HepG2 (cell line): ENCODE data around the gene HECTD3. TPM values are rescaled to one million over a fixed set of nuclear protein-coding genes. Genes with fewer than 3 reads are reported as not detected.
A peak's percentile ranks its signal among the peaks of the same experiment; 100 is the strongest.

Source experiments
- ATAC-seq: fragments of 200-7000 bp; cut with Tn5 transposase; 3 replicates; pipeline ENCODE4 v1.9.1; 2020; ENCODE audit warnings: mild to moderate bottlenecking, moderate library complexity
- BruUV-seq: library from RNA; stranded (reverse); fragments of 400-500 nt; replicated peaks from 2 replicates; lab custom pipeline; 2021; lab: Mats Ljungman, UMichigan
- CTCF ChIA-PET: fragments of 300-600 bp; formaldehyde crosslinking; extraction: SDS; loops from one replicate; lab custom pipeline; 2021; ENCODE audit warnings: low total read pairs, inconsistent platforms, low intra/inter-chr PET ratio; lab: Yijun Ruan, JAX
- POLR2A ChIA-PET: fragments of 350-600 bp; sonication (Branson Sonifier 250); formaldehyde crosslinking; loops from one replicate; lab custom pipeline; 2020; ENCODE audit warnings: antibody characterized with exemption, inconsistent platforms; lab: Yijun Ruan, JAX
- DNase-seq: peaks from one replicate; pipeline ENCODE4 v3.0.0-alpha.2; 2015; ENCODE audit warnings: low spot score
- FAIRE-seq: peaks from 3 replicates; lab custom pipeline; 2011; peaks lifted over from hg19 to GRCh38; lab: Jason Lieb, UNC
- H2AFZ ChIP-seq: one replicate; pipeline ENCODE4 v1.6.1; 2011; ENCODE audit warnings: low read length, inconsistent platforms
- H3K27ac ChIP-seq: fragments of 300-600 bp; 3 replicates; pipeline ENCODE4 v1.8.0; 2011; ENCODE audit warnings: mixed run types, mild to moderate bottlenecking, mixed read lengths, low read length, inconsistent platforms; ENCODE audit not compliant: insufficient read depth; ENCODE audit errors: extremely low read length
- H3K27me3 ChIP-seq, 2 experiments: fragments of 200-600 bp in 1 of 2; 2 replicates in 1 of 2; 3 replicates in 1 of 2; pipeline versions ENCODE4 v1.6.0 to v1.8.0; 2011; ENCODE audit warnings: low read length in 2 of 2, mild to moderate bottlenecking in 2 of 2, moderate library complexity in 2 of 2, inconsistent platforms in 1 of 2; ENCODE audit not compliant: insufficient read depth in 2 of 2, control insufficient read depth in 1 of 2
- H3K36me3 ChIP-seq, 2 experiments: fragments of 200-600 bp in 1 of 2; replicated peaks in 1 of 2; 2 replicates in 1 of 2; 3 replicates in 1 of 2; pipeline versions ENCODE4 v1.5.1 to v1.8.0; 2011; ENCODE audit warnings: low read length in 2 of 2, inconsistent platforms in 1 of 2; ENCODE audit not compliant: insufficient read depth in 2 of 2, control insufficient read depth in 1 of 2
- H3K4me1 ChIP-seq: 2 replicates; pipeline ENCODE4 v1.5.1; 2012; ENCODE audit warnings: low read length, inconsistent platforms; ENCODE audit not compliant: insufficient read depth
- H3K4me2 ChIP-seq: 2 replicates; pipeline ENCODE4 v1.6.0; 2011; ENCODE audit warnings: low read depth, low read length, inconsistent platforms
- H3K4me3 ChIP-seq, 3 experiments: fragments of 200-600 bp in 1 of 3; sonication (generic), shearing (Covaris generic) in 1 of 3; replicated peaks in 1 of 3; 2 replicates each; pipeline ENCODE4 v1.5.1; 2011 to 2016; ENCODE audit warnings: low read length in 3 of 3, inconsistent platforms in 2 of 3, low read depth in 2 of 3, mild to moderate bottlenecking in 2 of 3, control low read depth in 1 of 3, mixed read lengths in 1 of 3; ENCODE audit not compliant: insufficient read depth in 1 of 3
- H3K79me2 ChIP-seq: one replicate; pipeline ENCODE4 v1.6.1; 2011; ENCODE audit warnings: low read length, inconsistent platforms; ENCODE audit not compliant: insufficient read depth
- H3K9ac ChIP-seq: 2 replicates; pipeline ENCODE4 v1.6.0; 2011; ENCODE audit warnings: mild to moderate bottlenecking, low read depth, low read length, inconsistent platforms; ENCODE audit not compliant: insufficient read depth
- H3K9me3 ChIP-seq: 2 replicates; pipeline ENCODE4 v1.5.1; 2012; ENCODE audit warnings: mild to moderate bottlenecking, low read length
- H4K20me1 ChIP-seq: 2 replicates; pipeline ENCODE4 v1.6.0; 2011; ENCODE audit warnings: inconsistent platforms, mild to moderate bottlenecking, low read length, moderate library complexity; ENCODE audit not compliant: insufficient read depth
- ARNT ChIP-seq: fragments of 450-650 bp; IDR thresholded peaks from 2 replicates; pipeline ENCODE4 v1.6.1; 2017
- RBM22 ChIP-seq: fragments of 200-400 bp; formaldehyde crosslinking; optimal IDR thresholded peaks from 2 replicates; pipeline ENCODE3; 2017; ENCODE audit warnings: mild to moderate bottlenecking, low read length, moderate library complexity
- ZC3H13 ChIP-seq: sonication (generic); formaldehyde crosslinking; IDR thresholded peaks from 2 replicates; pipeline ENCODE4 v1.8.1; 2023; ENCODE audit warnings: mild to moderate bottlenecking, missing genetic modification reagents, moderate library complexity
- ZFP1 ChIP-seq: IDR thresholded peaks from 2 replicates; pipeline ENCODE4 v1.6.1; 2016
- ZNF530 ChIP-seq: sonication (generic); formaldehyde crosslinking; IDR thresholded peaks from 2 replicates; pipeline ENCODE4 v1.5.0; 2020; ENCODE audit warnings: low read depth, mild to moderate bottlenecking, missing genetic modification reagents
- ZNF552 ChIP-seq: sonication (generic); formaldehyde crosslinking; IDR thresholded peaks from 2 replicates; pipeline ENCODE4 v1.9.0; 2022; ENCODE audit warnings: missing genetic modification reagents, mild to moderate bottlenecking, borderline replicate concordance
- ZNF709 ChIP-seq: sonication (generic); formaldehyde crosslinking; IDR thresholded peaks from 2 replicates; pipeline ENCODE4 v1.5.0; 2020; ENCODE audit warnings: mild to moderate bottlenecking, missing genetic modification reagents
- ZNF839 ChIP-seq: sonication (generic); formaldehyde crosslinking; IDR thresholded peaks from 2 replicates; pipeline ENCODE4 v1.4.0; 2020; ENCODE audit warnings: missing genetic modification reagents, mild to moderate bottlenecking, borderline replicate concordance
- WGBS: methylation state at CpG from one replicate; pipeline ENCODE4 v1.1.6; 2017; ENCODE audit warnings: low lambda C conversion rate; 5-methylcytosine and 5-hydroxymethylcytosine counted together
- in situ Hi-C: cut with HindIII; loops from 2 replicates; pipeline ENCODE4 v1.10.0; 2017; ENCODE audit warnings: low pct_unique_long_range_greater_than_20kb; ENCODE audit not compliant: extremely low pct_ligation_motif_present
- intact Hi-C: fragments of 100-400 bp; cut with micrococcal nuclease; formaldehyde crosslinking; loops from one replicate; pipeline ENCODE4 v1.10.0; 2022; ENCODE audit not compliant: unreplicated experiment
- polyA plus RNA-seq, 8 experiments: library from polyadenylated mRNA; depleted of rRNA in 3 of 8; stranded (reverse) in 7 of 8; unstranded in 1 of 8; fragments of >200 nt; fragmentation: Illumina TruSeq in 4 of 8; extraction: Trizol in 4 of 8; gene quantifications; 2 replicates each; pipeline versions ENCODE4 v1.2.1 to v1.2.3, GENCODE V29; 2011 to 2016; ENCODE audit warnings: low read depth in 4 of 8, missing spikeins in 1 of 8, mixed read lengths in 1 of 8; ENCODE audit not compliant: insufficient read depth in 1 of 8
- total RNA-seq, 5 experiments: library from RNA; depleted of rRNA; stranded (reverse); fragments of >200 nt; fragmentation: Illumina TruSeq; extraction: Trizol; gene quantifications; 2 replicates each; pipeline ENCODE4 v1.2.3, GENCODE V29; 2016; ENCODE audit warnings: low read depth in 1 of 5
- TF ChIP-seq, protein P1 (sequence below): IDR thresholded peaks from 2 replicates; pipeline ENCODE4 v1.6.1; 2012; ENCODE audit warnings: low read depth, low read length, improper control_type of control experiment
- TF ChIP-seq, protein P2 (sequence below): IDR thresholded peaks from 2 replicates; pipeline ENCODE4 v1.6.1; 2016; ENCODE audit warnings: control low read depth

HECTD3 gene
- total and polyA plus RNA-seq, 2 of the 13 experiments (the other 11 are each of a cell fraction or from before 2014, with no cell fraction given), result 18.6 to 24.5 TPM

DNA sequence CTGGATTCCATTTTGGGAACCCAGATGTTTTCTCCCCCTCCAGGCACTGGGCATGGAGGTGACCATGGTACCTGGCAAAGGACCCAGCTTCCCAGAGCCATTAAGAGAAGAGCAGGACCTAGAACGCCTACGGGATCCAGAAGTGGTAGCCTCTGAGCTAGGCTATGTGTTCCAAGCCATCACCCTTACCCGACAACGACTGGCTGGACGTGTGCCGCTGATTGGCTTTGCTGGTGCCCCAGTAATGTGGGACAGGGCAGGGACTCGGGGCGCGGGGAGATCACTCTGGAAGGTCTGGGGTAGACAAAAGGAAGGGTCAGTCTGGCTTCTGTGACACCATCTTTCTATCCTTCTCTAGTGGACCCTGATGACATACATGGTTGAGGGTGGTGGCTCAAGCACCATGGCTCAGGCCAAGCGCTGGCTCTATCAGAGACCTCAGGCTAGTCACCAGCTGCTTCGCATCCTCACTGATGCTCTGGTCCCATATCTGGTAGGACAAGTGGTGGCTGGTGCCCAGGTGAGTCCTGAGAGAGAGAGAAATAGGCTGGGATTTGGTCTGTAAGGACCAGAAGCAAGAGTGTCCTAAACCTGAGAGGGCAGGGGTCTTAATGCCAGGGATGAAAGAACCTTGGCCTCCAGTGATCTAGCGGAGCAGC lies 2.6 kb upstream of the HECTD3 start:
- H3K27ac ChIP-seq, result peak overlapping the region; percentile 85
- H3K27me3 ChIP-seq, result no peaks in the 10 kb centered on the region; a peak in 1 of 5 replicates
- no peak for ATAC-seq
- H3K9ac ChIP-seq, result peak overlapping the region; percentile 79; the same call in 1 of the 2 replicates
- in situ Hi-C loops, result loop anchor here (5.0 to 25.0 kb wide), 4 partner anchors 176 to 479 kb away; partner anchors contain the start of genes PTCH2 and TESK2
- no peak overlapping the region for H2AFZ ChIP-seq
- CTCF ChIA-PET, result interaction anchor here (2.1 to 2.2 kb wide), 2 partner anchors 287 to 290 kb away, joined by 12 to 24 read pairs; no protein-coding TSS in a partner anchor
- FAIRE-seq, result no peak
- H3K9me3 ChIP-seq, result no peaks in the 10 kb centered on the region
- intact Hi-C loops, result loop anchor here (1.0 to 5.0 kb wide), 3 partner anchors 176 to 287 kb away; no protein-coding TSS in a partner anchor
- no peak for TF ChIP-seq ZNF839 (CRISPR knock-in tag)
- TF ChIP-seq ZNF530 (CRISPR knock-in tag), result no peak
- TF ChIP-seq, protein P1, sequence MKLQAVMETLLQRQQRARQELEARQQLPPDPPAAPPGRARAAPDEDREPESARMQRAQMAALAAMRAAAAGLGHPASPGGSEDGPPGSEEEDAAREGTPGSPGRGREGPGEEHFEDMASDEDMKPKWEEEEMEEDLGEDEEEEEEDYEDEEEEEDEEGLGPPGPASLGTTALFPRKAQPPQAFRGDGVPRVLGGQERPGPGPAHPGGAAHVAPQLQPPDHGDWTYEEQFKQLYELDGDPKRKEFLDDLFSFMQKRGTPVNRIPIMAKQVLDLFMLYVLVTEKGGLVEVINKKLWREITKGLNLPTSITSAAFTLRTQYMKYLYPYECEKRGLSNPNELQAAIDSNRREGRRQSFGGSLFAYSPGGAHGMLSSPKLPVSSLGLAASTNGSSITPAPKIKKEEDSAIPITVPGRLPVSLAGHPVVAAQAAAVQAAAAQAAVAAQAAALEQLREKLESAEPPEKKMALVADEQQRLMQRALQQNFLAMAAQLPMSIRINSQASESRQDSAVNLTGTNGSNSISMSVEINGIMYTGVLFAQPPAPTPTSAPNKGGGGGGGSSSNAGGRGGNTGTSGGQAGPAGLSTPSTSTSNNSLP, result no peak
- TF ChIP-seq ARNT, result no peak
- TF ChIP-seq RBM22, result peak; percentile 21
- no peak for TF ChIP-seq ZFP1
- 0 out of 2 replicates have a peak, but pooled peaks have one; percentile 33 for TF ChIP-seq ZC3H13 (CRISPR knock-in tag)
- 0 out of 2 replicates have a peak, but pooled peaks have one; percentile 2 for TF ChIP-seq ZNF709 (CRISPR knock-in tag)
- TF ChIP-seq, protein P2, sequence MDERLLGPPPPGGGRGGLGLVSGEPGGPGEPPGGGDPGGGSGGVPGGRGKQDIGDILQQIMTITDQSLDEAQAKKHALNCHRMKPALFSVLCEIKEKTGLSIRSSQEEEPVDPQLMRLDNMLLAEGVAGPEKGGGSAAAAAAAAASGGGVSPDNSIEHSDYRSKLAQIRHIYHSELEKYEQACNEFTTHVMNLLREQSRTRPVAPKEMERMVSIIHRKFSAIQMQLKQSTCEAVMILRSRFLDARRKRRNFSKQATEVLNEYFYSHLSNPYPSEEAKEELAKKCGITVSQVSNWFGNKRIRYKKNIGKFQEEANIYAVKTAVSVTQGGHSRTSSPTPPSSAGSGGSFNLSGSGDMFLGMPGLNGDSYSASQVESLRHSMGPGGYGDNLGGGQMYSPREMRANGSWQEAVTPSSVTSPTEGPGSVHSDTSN, result no peak
- no peak for TF ChIP-seq ZNF552
- TF ChIP-seq, all 625 proteins: peak for 3
- BruUV-seq, result no TSS peak
- peaks cover 26% of the 10 kb centered on the region for H3K79me2 ChIP-seq
- no peaks in the 10 kb centered on the region for H4K20me1 ChIP-seq
- H3K4me3 ChIP-seq, result peak overlapping the region in 1 of 3 experiments; percentile 95; a peak in 2 of 6 replicates
- peaks cover 32% of the 10 kb centered on the region for H3K4me1 ChIP-seq
- no peak for DNase-seq
- whole genome bisulfite sequencing, result 89% methylated on average over 11 of the region's 12 CpGs
- peaks cover 2 to 23% of the 10 kb centered on the region in 2 experiments; a peak in 3 of 5 replicates for H3K36me3 ChIP-seq
- peak overlapping the region; percentile 99 for H3K4me2 ChIP-seq
- POLR2A ChIA-PET, result interaction anchor here (0.5 to 10.4 kb wide), 9 partner anchors 25 to 485 kb away, joined by 3 to 231 read pairs (median 8); partner anchors contain the start of genes EIF2B3, MUTYH, PLK3 and TESK2
